Measurements from ENCODE around the gene MCF2L. TPM values are rescaled to one million over a fixed set of nuclear protein-coding genes. Genes with fewer than 3 reads are reported as not detected.

Gene MCF2L
- total and polyA plus RNA-seq, 9 of the 15 experiments (the other 6 are each of a cell fraction or from before 2014, with no cell fraction given) = 0.05 to 0.25 (median 0.18) TPM; not detected in 5

- H3K79me2 ChIP-seq (ENCODE audit: control insufficient read depth, insufficient read depth, low read length) = no peaks in the 10 kb centered on the region
- H3K4me2 ChIP-seq (ENCODE audit: insufficient read depth, low read length) = no peak overlapping the region
- peak; percentile 45; the same call in 1 of the 3 replicates for ATAC-seq
- ChIA-PET POLR2A (interaction anchor here (1.5 kb wide), 1 partner anchor 13 kb away, joined by 3 read pairs; no protein-coding TSS in a partner anchor), CTCF (ENCODE audit: low intra/inter-chr PET ratio) (no interaction called here)
- no peaks in the 10 kb centered on the region for H3K9me3 ChIP-seq (replicated peaks; ENCODE audit: control insufficient read depth, insufficient read depth, low read depth, low read length)
- no peaks in the 10 kb centered on the region for H3K9me1 ChIP-seq (ENCODE audit: control insufficient read depth, insufficient read depth, low read length)
- peaks cover 19 to 78% of the 10 kb centered on the region in 2 experiments; a peak in 4 of 5 replicates for H3K27me3 ChIP-seq (ENCODE audit: control insufficient read depth in 2 of 2, insufficient read depth in 2 of 2, low read length in 2 of 2)
- no peak for DNase-seq (ENCODE audit: extremely low read depth in 1 of 4, low spot score in 3 of 4)
- H3K4me1 ChIP-seq (replicated peaks in 1 of 2; ENCODE audit: control insufficient read depth in 2 of 2, insufficient read depth in 2 of 2, low read length in 2 of 2) = peaks cover 0 to 5% of the 10 kb centered on the region in 2 experiments; a peak in 2 of 5 replicates
- no peaks in the 10 kb centered on the region for H3K36me3 ChIP-seq (ENCODE audit: control insufficient read depth, insufficient read depth, low read length)
- intact Hi-C loops (cut with micrococcal nuclease) (no loop called here), in situ Hi-C loops (cut with MboI) (no loop called here)
- H3K4me3 ChIP-seq = no peak overlapping the region
- H3K9ac ChIP-seq (ENCODE audit: insufficient read depth in 1 of 2, low read depth in 2 of 2, low read length in 2 of 2) = no peak overlapping the region
- TF ChIP-seq CBFA2T2 (conservative IDR thresholded peaks at IDR 0.05) = 0 out of 2 replicates have a peak, but pooled peaks have one; percentile 5
- 0 out of 2 replicates have a peak, but pooled peaks have one; percentile 13 for TF ChIP-seq VEZF1 (CRISPR knock-in tag; IDR thresholded peaks at IDR 0.05)
- TF ChIP-seq, protein P1, sequence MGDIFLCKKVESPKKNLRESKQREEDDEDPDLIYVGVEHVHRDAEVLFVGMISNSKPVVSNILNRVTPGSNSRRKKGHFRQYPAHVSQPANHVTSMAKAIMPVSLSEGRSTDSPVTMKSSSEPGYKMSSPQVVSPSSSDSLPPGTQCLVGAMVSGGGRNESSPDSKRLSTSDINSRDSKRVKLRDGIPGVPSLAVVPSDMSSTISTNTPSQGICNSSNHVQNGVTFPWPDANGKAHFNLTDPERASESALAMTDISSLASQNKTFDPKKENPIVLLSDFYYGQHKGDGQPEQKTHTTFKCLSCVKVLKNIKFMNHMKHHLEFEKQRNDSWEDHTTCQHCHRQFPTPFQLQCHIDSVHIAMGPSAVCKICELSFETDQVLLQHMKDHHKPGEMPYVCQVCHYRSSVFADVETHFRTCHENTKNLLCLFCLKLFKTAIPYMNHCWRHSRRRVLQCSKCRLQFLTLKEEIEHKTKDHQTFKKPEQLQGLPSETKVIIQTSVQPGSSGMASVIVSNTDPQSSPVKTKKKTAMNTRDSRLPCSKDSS (IDR thresholded peaks at IDR 0.05; ENCODE audit: low read depth, partially characterized antibody) = no peak
- WGBS (ENCODE audit: insufficient coverage, low coverage, missing lambda C conversion rate) = 2% methylated on average over 7 of the region's 8 CpGs
- no peak overlapping the region for H3K27ac ChIP-seq (ENCODE audit: extremely low read depth, low read depth, low read length)
- H2AFZ ChIP-seq (ENCODE audit: low read depth, low read length) = no peak overlapping the region
- no peaks in the 10 kb centered on the region; the same call in 1 of the 2 replicates for H4K20me1 ChIP-seq (replicated peaks; ENCODE audit: control insufficient read depth, insufficient read depth, low read length)
- no peak for FAIRE-seq
- no TSS peak for BruUV-seq (replicated peaks)
Measured at GRCh38 chr13:112990783-112991182, 21.8 kb downstream of the MCF2L start.

All from K562 (cell line).